GM21528 (cell line): Measurements from ENCODE around the gene CCDC63.

Source experiments
- ATAC-seq: cut with Tn5 transposase; IDR thresholded peaks from one replicate; pipeline ENCODE4 v1.9.1; 2021; ENCODE audit warnings: mild to moderate bottlenecking, moderate library complexity; ENCODE audit not compliant: unreplicated experiment, low FRiP score

CCDC63 gene

GRCh38 chr12:110846615-110847566 is at the start of gene CCDC63:
Gene CCDC63, plus strand, starts transcription at chr12:110846987. Its CDS starts 5,968 bp downstream, at chr12:110852955.
- ATAC-seq = no peak

- ATAC-seq = no peak
Observed at GRCh38 chr12:110798461-110798860, 48.3 kb upstream of the CCDC63 start.

DNA sequence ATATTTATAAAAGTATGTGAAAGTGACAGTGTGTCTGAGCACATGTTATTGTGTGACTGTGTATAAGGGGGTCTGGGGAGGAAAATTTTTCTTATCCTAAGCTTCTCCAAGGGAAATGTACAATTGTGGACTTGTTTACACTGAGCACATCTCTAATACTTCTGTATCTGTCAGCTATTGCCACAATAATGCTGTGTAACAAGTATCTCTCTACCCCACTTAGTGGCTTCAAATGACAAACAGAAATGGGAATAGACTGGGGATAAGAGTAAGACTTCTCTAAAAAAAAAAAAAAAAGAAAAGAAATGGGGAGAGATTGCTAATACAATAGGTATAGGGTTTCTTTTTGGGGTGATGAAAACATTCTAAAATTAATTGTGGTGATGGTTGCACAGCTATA is 44.3 kb upstream of the CCDC63 start:
- ATAC-seq = no peak

DNA sequence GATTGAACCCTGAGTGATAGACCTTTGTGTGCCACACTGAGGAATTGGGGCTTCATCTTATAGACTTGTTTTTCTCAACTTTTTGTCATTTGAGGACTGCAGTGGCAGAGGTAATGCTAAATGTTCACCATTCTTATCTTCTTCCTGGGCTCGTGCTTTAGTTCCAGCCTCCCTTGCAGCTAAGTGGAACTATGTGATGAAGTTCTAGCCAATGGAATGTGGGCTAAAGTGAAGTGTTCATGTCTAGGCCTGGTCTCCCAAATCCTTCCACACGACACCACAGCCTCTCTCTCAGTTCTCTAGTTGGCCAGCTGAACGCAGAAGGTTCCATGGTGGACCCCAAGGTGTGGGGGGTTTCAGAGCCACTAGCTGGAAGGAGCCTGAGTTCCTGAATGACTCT is 42.4 kb upstream of the CCDC63 start:
- ATAC-seq = no peak

- no peak for ATAC-seq
Observed at GRCh38 chr12:110807640-110808039, 39.1 kb upstream of the CCDC63 start.

- no peak for ATAC-seq
Observed at GRCh38 chr12:110809149-110809548, 37.6 kb upstream of the CCDC63 start.

DNA sequence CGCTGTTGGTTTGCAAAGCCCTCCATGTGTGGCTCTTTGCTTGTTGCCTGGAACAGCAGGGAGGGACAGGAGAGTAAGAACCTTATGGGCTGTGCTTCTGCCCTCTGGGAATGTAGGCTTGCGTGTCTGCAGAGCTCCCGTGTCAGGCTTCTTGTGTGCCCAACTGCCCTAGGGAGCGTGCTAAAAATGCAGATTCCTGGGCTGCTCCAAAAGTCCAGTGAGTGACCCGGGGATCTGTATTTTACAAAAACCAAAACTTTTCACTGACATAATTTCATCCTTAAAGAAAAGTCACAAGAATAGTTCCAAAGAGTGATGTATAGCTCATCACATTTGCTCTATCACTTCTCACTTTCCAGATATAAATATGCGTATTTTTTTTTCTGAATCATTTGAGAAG is 34.8 kb upstream of the CCDC63 start:
- no peak for ATAC-seq

GRCh38 chr12:110813285-110813684 is 33.5 kb upstream of the CCDC63 start:
- ATAC-seq = no peak

DNA sequence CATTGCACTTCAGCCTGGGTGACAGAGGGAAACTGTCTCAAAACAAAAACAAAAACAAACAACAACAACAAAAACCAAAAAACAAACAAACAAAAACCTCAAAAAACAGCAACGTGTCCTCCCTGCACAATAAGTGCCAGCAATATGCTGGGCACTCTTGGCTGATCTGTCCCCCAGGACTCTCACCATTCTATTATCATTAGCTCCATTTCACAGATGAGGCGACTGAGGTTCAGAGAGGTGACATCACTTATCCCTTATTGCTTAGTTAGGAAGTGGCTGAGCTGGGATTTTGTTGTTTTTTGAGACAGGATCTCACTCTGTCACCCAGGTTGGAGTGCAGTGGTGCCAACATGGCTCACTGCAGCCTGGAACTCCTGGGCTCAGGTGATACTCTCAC is 33.0 kb upstream of the CCDC63 start:
- no peak for ATAC-seq

DNA sequence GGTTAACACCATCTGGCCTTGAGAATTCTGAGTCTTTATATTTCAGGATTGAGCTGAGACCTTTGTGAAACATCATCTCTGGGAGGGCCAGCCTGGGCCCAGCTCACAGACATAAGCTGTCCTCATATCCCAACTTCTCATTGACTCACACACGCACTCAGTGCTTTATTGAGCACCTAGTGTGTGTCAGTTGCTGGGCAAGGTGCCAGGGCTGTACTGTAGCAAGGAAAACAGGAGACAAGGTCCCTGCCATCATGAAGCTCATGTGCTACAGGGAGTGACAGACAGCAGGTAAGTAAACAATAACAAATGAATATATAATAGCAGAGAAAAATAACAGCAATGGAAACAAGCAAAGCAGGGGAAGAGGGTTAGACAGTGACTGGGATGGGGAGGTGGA is 30.5 kb upstream of the CCDC63 start:
- ATAC-seq = no peak

- no peak for ATAC-seq
Observed at GRCh38 chr12:110816779-110817178, 30.0 kb upstream of the CCDC63 start.

- no peak for ATAC-seq
Observed at GRCh38 chr12:110818511-110818910, 28.3 kb upstream of the CCDC63 start.

DNA sequence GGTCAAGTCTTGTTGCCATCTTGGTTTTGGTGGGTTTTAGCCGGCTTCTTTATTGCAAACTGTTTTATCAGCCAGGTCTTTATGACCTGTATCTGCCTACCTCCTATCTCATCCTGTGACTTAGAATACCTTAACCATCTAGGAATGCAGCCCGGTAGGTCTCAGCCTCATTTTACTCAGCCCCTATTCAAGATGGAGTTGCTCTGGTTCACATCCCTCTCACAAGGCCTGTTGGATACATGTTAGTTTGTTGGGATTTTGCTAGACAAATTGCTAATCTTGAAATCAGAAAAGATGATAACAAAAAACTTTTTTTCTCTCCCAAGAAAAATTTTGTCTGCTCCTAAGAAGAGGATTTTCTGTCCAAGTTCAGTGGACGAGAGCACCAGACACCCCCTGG is 27.6 kb upstream of the CCDC63 start:
- no peak for ATAC-seq

DNA sequence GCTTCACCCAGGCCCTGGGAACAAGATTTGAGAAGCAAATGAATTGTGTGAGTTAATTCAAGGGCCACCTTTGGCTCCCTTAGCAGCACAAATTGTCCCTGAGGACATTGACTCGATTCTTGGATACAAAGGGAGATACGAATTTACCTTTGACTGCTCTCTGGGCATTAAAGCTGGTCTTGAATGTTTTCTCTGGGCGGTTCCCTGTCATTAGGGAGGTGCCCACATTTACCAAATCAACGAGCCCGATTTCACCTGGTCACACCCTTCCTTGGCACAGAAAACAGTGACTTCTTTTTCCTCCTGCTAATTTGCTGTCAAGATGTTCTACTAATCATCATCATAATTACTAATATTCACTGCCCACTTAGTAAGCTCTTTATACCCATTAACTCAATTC is 27.1 kb upstream of the CCDC63 start:
- no peak for ATAC-seq

- no peak for ATAC-seq
Observed at GRCh38 chr12:110821917-110822316, 24.9 kb upstream of the CCDC63 start.

GRCh38 chr12:110822821-110823415 is 23.9 kb upstream of the CCDC63 start:
- ATAC-seq = no peak

- no peak for ATAC-seq
Observed at GRCh38 chr12:110824342-110824741, 22.4 kb upstream of the CCDC63 start.

DNA sequence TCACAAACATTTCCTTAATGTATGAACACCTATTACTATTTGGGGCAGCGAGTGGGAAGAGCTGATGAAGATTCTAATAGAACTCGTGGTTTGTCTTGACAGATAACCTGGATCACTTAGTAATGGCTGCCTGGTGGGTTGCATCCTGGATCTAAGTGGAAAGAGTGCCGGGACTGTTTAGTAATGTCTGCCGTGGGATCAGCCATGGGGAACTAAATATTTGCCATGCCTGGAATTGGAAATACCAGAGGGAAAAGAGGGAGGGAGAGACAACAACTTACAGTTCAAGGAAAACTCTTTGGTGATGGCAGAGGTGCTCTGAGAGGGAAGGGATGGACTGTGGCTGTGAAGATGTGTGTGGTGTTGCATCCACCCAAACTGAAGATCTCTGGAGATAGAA is 21.3 kb upstream of the CCDC63 start:
- no peak for ATAC-seq

DNA sequence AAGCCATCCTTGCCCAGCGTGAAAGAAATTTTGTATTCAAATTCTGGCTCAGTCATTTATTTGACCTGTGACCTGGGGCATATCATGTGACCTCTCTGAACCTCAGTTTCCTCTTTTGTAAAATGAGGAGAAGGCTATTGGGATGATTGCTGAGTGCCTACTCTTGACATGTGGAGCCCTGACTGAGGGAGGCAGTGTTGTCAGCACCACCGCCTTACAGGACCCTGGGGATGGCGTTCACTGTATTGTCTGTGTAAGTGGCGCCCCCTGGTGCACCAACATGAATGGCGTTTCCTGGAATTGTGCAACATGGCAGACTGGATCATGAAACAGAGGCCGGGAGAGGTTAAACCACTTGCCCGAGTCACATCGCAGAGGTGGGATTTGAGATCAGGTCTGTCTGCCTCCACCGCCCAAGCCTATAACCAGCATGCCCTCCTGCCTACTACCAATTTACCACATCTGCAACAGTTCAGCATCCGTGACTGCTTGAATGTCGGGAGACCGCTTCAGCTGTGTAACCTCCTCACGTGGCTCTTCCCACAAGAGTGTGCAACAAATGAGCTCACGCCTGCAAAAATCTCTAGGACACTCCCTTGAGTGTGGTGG is 20.1 kb upstream of the CCDC63 start:
- peak; percentile 63 for ATAC-seq

DNA sequence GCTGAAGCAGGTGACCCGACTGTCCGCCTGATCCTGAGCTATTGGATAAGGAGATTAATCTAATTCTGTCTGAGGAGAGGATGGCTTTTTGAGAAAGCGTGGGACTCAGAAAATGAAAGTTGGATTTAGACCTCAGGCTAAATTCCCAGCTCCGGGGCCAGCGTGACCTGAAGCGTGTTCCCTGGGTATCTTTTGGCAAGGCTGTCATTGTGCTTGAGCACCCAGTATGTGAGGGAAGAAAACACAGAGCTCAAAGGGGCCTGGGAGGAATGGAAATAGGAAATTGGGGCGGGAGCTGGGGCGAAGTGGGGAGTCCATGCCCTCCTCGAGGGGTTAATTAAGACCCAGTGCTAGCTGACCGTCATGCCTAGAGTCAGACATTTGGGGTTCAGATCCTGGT is 17.5 kb upstream of the CCDC63 start:
- no peak for ATAC-seq

GRCh38 chr12:110836291-110836690 is 10.5 kb upstream of the CCDC63 start:
- ATAC-seq = no peak

- no peak for ATAC-seq
Observed at GRCh38 chr12:110841007-110841406, 5.8 kb upstream of the CCDC63 start.
